NT2/D1 (cell line): Measurements from ENCODE around the gene FTO.

Experiments
- DNase-seq: peaks from one replicate; pipeline ENCODE4 v3.0.0-alpha.2; 2011; ENCODE audit warnings: low read depth, low spot score
- H3K27me3 ChIP-seq: 2 replicates; pipeline ENCODE4 v1.6.0; 2011; ENCODE audit warnings: mild to moderate bottlenecking; ENCODE audit not compliant: insufficient read length, insufficient read depth
- H3K36me3 ChIP-seq: 2 replicates; pipeline ENCODE4 v1.6.1; 2011; ENCODE audit warnings: mild to moderate bottlenecking, low read length, mixed read lengths; ENCODE audit not compliant: insufficient read depth, insufficient read length
- H3K4me1 ChIP-seq: 2 replicates; pipeline ENCODE4 v1.5.1; 2011; ENCODE audit not compliant: insufficient read depth, insufficient read length
- H3K4me3 ChIP-seq: 2 replicates; pipeline ENCODE4 v1.5.1; 2011; ENCODE audit warnings: low read depth; ENCODE audit not compliant: insufficient read length
- H3K9ac ChIP-seq: 2 replicates; pipeline ENCODE4 v1.6.0; 2011; ENCODE audit warnings: low read depth; ENCODE audit not compliant: insufficient read length
- H3K9me3 ChIP-seq: 2 replicates; pipeline ENCODE4 v1.5.1; 2011; ENCODE audit warnings: mild to moderate bottlenecking, low read length; ENCODE audit not compliant: insufficient read depth
- SUZ12 ChIP-seq: IDR thresholded peaks from 2 replicates; pipeline ENCODE4 v1.6.1; 2011; ENCODE audit not compliant: insufficient read length, insufficient read depth; ENCODE audit errors: extremely low read depth
- YY1 ChIP-seq: IDR thresholded peaks from 2 replicates; pipeline ENCODE4 v1.6.1; 2011; ENCODE audit not compliant: insufficient read length, insufficient read depth
- ZNF274 ChIP-seq: IDR thresholded peaks from 2 replicates; pipeline ENCODE4 v1.6.1; 2011; ENCODE audit warnings: mild to moderate bottlenecking, low read depth, low read length

Gene FTO

GRCh38 chr16:54070789-54071343 lies 366.9 kb downstream of the FTO start:
- Histone ChIP-seq H3K27me3 (no peaks in the 10 kb centered on the region), H3K4me3 (no peak overlapping the region), H3K36me3 (no peaks in the 10 kb centered on the region), H3K4me1 (no peaks in the 10 kb centered on the region), H3K9me3 (no peaks in the 10 kb centered on the region), H3K9ac (no peak overlapping the region)
- no peak for TF ChIP-seq YY1
- no peak for DNase-seq

DNA sequence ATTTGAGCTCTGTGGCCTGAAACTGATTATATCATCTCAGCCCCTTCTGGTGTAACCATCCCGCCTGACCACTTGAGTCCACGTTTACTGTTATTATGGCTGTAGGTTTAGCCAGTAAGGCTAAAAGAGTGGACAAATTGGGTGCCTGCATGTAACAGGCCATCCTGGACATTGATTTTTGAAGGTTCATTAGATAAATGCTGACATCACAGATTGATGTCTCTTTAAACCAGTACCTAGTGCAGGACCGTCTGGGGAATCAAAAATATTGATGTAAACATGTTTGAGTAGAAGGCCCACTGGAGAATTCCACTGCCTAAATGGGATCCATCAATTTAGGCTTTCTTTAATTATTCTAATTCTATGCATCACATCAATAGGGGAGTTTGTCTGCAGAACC lies 367.6 kb downstream of the FTO start:
- H3K4me3 ChIP-seq = no peak overlapping the region
- TF ChIP-seq ZNF274 (no peak), SUZ12 (no peak), YY1 (no peak)
- H3K4me1 ChIP-seq = no peaks in the 10 kb centered on the region
- no peaks in the 10 kb centered on the region for H3K9me3 ChIP-seq
- H3K36me3 ChIP-seq = no peaks in the 10 kb centered on the region
- no peak for DNase-seq
- no peaks in the 10 kb centered on the region for H3K27me3 ChIP-seq
- H3K9ac ChIP-seq = no peak overlapping the region

DNA sequence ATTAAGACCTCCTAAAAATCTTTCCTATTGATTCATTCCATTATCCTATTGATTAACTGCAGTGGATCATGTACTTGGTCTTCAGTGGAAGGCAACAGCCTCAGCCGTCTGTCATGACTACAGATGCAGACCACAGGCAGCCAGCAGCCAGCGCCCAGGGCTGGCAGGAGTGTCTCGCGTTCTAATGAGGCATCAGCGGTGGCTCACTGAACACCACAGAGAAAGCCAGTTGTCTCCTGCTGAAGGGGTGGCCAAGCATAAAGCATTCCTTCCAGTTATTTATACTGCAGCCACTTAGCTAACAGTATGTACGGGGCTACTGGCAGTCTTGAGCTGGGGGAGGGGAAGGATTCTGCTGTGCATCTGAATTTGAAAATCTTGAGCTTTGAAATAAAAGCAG lies 368.3 kb downstream of the FTO start:
- Histone ChIP-seq H3K27me3 (no peaks in the 10 kb centered on the region), H3K4me3 (no peak overlapping the region), H3K36me3 (no peaks in the 10 kb centered on the region), H3K9ac (no peak overlapping the region), H3K4me1 (no peaks in the 10 kb centered on the region), H3K9me3 (no peaks in the 10 kb centered on the region)
- no peak for TF ChIP-seq YY1
- TF ChIP-seq SUZ12 = no peak
- no peak for TF ChIP-seq ZNF274
- no peak for DNase-seq

GRCh38 chr16:54073356-54073755 lies 369.4 kb downstream of the FTO start:
- Histone ChIP-seq H3K4me3 (no peak overlapping the region), H3K36me3 (no peaks in the 10 kb centered on the region), H3K9me3 (no peaks in the 10 kb centered on the region), H3K4me1 (no peaks in the 10 kb centered on the region), H3K9ac (no peak overlapping the region), H3K27me3 (no peaks in the 10 kb centered on the region)
- TF ChIP-seq SUZ12 (no peak), YY1 (no peak), ZNF274 (no peak)
- DNase-seq = no peak

DNA sequence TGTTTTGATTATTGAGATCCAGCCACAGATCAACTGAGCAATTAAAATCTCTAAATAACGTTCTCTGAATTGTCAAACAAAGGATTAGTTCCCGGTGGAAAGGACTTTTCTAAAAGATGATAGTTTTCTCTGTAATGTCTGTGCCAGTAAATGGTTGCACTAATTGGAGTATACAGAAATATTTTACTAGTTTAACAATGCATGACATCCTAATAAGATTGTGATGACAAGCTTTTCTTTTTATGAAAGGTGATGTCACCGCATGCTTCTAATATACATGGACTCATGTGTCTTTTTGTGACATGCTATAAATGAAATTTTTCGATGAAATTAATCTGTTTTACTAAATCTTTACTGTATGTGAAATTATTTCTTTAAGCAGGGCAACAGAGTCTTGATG lies 371.5 kb downstream of the FTO start:
- Histone ChIP-seq H3K4me3 (no peak overlapping the region), H3K27me3 (no peaks in the 10 kb centered on the region), H3K9ac (no peak overlapping the region), H3K9me3 (no peaks in the 10 kb centered on the region), H3K36me3 (no peaks in the 10 kb centered on the region), H3K4me1 (no peaks in the 10 kb centered on the region)
- DNase-seq = no peak
- TF ChIP-seq ZNF274 = no peak
- no peak for TF ChIP-seq YY1
- TF ChIP-seq SUZ12 = no peak

DNA sequence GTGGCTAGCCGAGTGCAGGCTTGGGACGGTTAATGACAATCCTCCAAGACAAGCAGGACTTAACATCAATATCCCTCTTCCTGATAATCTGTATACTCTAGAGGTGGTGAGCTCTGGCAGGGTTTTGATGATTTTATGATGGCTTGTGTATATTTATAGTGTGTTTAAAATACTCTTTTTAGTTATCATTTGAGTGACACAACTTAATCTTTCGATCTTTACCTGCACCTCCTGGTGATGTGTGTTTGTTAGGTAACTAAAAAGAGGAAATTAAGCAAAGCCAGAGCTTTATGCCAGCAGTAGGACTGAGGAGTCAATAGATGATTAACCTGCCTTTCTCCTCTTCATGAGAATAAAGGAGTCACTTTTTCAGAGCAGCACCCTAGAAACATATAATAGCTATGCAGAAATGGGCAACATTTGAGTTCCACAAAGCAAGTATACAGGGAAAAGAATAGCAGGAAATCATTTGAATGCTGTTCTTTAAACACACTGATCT lies 372.1 kb downstream of the FTO start:
- no peak for TF ChIP-seq SUZ12
- no peak for TF ChIP-seq ZNF274
- no peak for TF ChIP-seq YY1
- H3K27me3 ChIP-seq = no peaks in the 10 kb centered on the region
- no peaks in the 10 kb centered on the region for H3K9me3 ChIP-seq
- H3K4me3 ChIP-seq = no peak overlapping the region
- H3K9ac ChIP-seq = no peak overlapping the region
- H3K36me3 ChIP-seq = no peaks in the 10 kb centered on the region
- H3K4me1 ChIP-seq = no peaks in the 10 kb centered on the region
- no peak for DNase-seq

DNA sequence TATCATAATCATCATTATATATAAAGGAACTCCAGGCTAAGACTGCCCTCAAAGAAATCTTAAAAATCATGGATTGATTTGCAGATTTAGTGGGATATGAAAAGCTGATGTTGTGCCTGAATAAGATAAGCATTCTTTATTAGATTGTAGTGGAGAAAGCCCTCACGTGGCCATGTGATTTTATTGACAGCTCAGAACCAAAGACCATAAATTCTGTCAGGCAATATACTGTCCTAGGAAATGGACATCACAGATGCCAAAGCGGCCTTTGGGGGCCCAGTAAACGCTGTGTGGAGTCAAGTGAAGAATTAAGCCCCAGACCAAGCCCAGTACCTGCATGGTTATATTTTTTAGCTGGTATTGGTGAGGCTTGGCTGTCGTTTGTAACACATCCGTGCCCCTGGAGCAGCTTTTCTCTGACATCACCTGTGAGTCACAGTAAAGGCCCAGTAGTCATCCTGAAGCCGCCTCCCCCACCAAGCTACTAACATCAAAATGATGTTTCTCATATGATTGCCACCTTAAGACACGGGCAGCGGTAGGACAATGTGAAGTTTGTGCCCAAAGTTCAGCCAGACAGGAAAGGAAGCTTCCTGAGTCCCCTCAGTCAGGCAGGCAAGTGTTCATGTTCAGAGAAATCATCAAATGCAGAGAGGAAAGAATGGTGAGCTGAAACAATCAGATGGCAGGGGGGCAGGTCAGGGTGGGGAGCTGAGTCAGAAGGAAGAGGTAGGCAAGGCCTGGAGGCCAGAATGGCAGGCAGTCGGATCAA lies 373.3 kb downstream of the FTO start:
- Histone ChIP-seq H3K27me3 (no peaks in the 10 kb centered on the region), H3K4me1 (no peaks in the 10 kb centered on the region), H3K36me3 (no peaks in the 10 kb centered on the region), H3K9ac (no peak overlapping the region), H3K4me3 (no peak overlapping the region), H3K9me3 (no peaks in the 10 kb centered on the region)
- no peak for DNase-seq
- no peak for TF ChIP-seq YY1
- no peak for TF ChIP-seq SUZ12
- TF ChIP-seq ZNF274 = no peak
